HPDE6-E6E7 (cell line): Measurements from ENCODE around the gene OR52D1.

Experiments used
- DNase-seq: peaks from one replicate; pipeline ENCODE4 v3.0.0; 2011; ENCODE audit warnings: missing footprints; ENCODE audit errors: extremely low spot score

The OR52D1 gene

DNA sequence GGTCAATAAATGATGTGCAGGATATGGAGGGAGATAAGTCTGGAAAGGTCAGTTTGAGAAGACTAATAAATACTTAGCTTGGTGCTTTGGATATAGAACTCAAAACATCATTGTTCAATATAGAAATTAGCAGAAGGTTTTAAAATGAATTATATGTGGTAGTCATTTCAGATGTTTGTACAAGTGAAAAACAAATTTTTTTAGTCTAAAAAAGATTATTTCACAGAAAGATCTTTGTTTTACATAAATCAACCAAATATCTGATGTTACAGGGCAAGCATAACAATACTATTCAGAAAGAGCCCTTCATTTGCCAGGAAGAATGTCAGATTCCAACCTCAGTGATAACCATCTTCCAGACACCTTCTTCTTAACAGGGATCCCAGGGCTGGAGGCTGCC, at the start of gene OR52D1:
Gene OR52D1 (plus strand): TSS at position 301 of the 400 bp plus-strand sequence. CDS start 22 bp downstream, at position 323.
- DNase-seq: no peak

DNA sequence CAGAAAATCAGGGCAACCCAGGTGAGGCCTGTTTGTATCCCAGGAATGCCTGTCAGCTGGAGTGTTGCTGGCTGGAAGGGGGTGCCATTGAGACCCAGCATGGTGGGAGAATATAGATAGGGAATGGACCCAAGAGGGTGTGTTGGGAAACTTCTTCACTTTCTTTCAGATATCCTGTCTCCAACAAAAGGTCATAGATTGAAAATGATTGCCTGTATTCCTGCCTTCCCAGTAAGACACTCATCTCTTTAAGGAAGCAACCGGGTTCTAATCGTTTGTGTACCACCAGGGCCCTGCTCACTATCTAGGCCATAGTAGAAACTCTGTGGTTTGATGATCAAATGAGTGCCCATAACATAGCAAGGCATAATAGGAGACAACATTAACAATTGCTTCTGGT, 47.1 kb upstream of the OR52D1 start, which contains the start of gene OR51I1:
Gene OR51I1 (minus strand): TSS at position 101 of the 400 bp plus-strand sequence. CDS start 0 bp downstream, at position 101.
- no peak for DNase-seq

DNA sequence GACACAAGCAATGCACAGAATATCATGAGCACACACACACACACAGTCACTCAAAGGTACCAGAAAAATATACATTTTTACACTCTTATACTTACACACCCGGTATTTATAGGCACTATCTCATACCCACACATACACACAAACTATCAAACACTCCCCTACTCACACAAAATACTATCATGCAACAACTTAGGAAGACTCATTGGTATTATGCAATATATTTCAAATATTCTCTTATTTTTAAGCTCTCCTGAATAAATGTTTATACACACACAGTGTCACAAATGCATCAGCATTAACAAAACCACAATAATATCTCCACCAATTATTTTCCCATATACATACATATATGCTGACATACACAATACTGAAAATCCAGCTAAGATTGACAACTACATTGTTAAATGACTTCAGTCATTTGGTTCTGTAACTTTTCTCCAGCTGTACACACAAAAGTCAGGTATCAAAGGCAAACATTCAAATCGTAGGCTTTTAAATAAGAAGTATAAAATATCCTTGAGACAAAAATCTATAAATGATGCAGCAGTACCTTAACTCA, 44.6 kb upstream of the OR52D1 start:
- no peak for DNase-seq

DNA sequence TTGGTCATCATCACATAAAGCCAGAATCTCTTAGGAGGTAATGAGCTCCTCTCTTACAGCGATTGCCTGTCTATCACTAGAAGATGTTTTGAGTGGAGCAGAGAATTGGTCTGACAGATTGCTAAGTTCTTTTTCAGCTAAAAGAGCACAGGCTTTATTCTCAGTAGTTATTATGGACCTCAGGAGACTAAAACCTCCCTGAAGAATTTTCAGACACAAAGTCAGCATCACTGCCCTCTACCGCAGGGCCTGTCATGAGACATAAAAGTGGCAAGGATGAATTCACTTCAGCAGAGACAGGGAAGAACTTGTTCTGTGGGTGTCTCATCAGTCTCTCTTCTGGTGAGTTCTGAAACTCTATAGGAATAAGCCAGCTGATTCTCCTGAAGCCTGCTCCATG, 39.5 kb upstream of the OR52D1 start, which contains the start of gene OR51I2:
Gene OR51I2 (plus strand): TSS at position 301 of the 400 bp plus-strand sequence. CDS start 4,166 bp downstream, outside the sequence.
- DNase-seq: no peak

DNA sequence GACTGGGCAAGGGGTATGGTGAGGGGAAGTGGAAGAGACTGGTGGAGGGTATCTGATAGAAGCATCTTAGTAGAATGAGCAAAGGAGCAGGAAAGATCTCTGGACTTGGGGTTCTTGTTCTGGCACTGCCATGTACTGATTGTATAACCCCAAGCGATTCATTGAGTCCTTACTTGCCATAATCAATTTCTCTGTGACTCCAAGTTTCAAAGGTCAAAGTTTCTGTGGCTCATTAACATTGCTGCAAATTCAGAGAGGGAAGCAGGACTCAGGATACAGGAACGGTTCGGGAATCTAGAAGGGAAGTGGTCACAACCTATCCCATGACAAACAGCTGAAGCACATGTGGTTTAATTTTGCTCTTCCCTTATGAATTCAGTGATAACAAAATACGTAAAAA, 39.1 kb upstream of the OR52D1 start:
- DNase-seq: no peak

DNA sequence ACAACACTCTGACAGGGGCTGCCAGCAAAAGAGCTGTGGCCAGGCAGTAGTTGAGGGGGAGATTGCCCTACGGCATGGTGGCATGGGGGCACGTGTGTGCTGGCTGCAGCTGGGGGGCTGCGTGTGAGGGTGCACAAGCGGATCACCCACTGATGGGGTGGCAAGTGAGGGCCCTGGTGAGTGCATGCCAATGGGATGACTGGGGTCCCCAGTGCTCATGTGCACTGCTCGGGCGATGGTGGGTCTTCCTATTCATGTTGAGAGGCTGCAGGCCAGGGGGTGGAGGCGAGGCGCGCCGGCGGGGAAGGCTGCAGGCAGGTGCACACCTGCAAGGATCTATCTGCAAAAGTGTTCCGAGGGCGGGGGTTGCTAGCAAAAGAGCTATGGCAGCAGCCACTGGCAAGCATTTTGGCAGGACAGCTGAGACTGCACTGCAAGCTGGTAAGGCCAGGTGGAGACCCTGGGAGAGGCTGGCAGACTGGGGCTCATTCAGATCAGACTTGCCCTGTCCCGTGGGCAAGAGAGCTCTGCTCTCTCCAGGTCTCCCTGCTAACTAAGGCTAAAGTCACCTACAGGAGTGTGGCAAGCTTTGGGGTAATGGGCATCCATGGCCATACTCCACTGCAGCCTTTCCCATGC, 27.4 kb upstream of the OR52D1 start:
- DNase-seq: no peak

DNA sequence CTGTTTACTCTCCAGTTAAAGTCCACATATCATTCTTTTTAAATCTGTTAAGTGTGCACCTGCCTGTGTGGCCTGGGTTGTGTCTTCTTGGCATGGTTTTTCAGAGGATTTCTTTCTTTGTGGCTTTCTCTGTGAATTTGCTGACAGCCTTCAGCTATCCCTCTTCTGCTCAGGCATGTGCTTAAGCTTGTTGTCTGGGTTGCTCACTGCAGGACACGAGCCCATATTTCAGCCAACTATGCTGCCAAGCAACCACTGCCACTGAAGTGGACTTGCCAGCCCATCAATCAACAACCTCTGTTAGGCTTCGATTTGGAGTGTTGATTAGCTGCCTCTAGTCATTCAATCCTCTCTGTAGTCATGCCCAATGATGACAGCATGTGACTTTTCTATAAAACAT, 21.0 kb upstream of the OR52D1 start:
- no peak for DNase-seq

DNA sequence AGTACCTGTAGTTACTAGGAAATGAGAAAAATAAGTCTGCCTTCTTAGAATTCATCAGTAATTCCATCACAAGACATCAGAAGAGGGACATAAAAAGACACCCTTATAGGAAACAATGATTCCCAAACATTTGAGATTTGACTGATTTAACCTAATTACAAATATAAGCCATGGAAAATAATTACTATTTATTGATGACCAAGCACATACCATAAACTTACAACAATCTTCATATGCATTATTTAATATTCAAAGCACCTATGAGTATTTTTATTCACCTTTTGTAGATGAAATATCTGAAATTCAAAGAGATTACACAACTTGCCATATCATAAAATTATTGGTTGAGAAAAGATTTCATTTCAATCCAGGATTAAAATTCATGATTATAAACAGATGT, 14.6 kb upstream of the OR52D1 start:
- DNase-seq: no peak

DNA sequence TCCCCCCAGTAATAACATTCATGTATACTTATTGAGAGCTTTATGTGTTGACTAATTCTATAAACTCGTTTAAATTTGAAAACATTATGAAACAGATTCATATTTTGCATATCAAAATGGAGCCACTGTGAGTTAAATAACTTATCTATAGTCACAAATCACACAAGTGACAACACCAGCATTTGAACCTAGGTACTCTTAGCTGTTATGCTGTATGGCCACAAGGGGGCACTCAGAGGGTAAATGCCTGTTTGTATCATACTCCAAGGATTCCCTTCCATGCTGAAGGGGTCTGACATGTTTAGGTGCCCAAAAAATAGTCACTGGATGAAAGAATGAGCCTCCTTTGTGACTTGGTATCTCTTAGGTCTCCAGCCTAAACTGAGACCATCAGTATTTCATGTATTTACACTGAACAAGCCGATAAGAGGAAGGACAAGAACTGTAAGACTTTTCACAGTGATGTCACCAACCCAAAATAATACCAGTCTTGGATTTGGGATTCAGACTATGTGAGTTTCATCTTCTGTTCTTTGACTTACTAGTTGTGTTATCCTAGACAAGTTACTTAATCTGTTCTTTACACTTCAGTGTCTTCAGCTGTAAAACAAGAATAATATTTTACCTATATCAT, 12.2 kb upstream of the OR52D1 start:
- DNase-seq: peak; percentile 27

DNA sequence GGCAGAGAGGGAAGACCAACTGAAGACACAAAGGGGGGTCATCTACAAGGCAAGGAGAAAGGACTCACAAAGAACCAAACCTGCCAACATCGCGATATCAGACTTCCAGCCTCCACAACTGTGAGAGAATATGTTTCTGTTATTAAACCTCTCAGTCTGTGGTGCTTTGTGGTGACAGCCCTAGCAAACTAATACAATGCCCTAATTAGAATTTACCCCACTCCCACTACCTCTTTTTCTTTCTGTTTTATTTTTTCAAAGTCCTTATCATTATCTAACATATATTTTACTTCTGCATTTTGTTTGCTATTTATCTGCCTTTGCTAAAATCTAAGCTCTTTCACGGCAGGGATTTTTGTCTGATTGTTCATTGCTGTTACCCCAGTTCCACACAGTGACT, 2.5 kb upstream of the OR52D1 start:
- no peak for DNase-seq

DNA sequence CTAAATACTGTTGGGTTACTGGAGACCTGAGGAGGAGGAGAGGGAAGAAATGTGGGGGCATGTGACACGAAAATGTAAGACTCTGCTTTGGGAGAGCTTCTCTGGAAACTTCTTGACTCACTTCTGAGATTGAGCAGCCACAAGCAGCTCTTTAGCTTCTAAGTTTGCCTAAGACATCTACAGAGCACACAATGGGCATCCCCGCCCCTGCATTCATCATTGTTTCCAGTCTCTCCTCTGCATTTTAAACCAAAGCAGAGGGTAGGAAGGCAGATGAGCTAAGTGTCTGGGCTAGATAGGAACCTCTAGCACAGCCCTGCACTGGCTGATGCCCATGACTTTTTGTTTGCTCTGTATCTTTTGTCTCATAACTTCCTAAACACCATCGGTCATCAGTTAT, 2.1 kb upstream of the OR52D1 start:
- DNase-seq: no peak

DNA sequence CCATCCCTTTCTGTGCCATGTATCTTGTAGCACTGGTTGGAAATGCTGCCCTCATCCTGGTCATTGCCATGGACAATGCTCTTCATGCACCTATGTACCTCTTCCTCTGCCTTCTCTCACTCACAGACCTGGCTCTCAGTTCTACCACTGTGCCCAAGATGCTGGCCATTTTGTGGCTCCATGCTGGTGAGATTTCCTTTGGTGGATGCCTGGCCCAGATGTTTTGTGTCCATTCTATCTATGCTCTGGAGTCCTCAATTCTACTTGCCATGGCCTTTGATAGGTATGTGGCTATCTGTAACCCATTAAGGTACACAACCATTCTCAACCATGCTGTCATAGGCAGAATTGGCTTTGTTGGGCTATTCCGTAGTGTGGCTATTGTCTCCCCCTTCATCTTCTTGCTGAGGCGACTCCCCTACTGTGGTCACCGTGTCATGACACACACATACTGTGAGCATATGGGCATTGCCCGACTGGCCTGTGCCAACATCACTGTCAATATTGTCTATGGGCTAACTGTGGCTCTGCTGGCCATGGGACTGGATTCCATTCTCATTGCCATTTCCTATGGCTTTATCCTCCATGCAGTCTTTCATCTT, 414 bp downstream of the OR52D1 start:
- DNase-seq: no peak

DNA sequence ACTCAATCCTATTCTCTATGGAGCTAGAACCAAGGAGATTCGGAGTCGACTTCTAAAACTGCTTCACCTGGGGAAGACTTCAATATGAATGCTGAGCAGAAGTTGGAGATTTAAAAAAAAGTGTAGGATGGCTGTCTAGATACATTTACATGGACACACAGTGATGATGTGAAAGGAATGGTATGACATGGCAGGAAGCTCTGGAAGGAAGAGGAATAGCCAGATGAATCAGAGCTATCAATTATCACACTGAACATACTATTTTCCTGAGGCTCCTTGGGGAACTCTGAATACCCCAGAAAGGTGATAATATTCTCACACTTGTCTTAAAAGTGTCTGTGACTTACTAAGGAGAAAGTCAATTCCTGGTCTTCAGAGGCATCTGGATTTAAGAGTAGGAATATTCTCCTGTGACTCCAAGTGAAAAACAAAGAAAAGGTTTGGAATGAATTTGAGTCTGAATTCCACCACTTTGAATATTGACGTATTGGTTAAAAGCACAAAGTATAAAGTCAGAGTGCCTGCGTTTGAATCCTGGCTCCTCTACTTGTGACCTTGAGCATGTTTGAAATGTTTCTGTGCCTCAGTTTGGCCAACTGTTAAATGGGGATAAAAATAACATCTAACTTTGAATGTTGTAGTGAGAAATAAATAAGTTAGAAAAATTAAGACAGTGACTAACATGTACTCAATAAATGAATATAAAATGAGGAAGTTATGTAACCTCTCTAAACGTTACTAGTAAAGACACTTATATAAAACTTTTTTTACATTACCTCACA, 1.3 kb downstream of the OR52D1 start:
- DNase-seq: no peak

DNA sequence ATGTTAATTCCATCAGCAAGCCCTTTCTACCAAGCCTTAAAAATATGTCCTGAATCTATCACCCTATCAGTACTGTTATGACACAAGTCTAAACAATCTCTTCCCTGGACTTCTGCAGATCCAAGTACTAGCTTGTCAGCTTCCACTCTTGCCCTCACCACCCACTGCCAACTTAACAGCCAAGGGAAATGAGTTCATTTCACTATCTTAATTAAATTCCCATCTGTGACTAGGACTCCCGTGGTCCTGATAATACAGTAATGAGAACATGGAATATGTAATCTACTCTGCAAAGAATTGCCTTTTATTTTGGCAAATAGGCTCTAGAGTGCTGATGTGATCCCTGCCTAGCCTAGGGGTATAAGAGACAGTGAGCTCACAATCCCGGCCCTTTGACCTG, 11.2 kb downstream of the OR52D1 start:
- no peak for DNase-seq

DNA sequence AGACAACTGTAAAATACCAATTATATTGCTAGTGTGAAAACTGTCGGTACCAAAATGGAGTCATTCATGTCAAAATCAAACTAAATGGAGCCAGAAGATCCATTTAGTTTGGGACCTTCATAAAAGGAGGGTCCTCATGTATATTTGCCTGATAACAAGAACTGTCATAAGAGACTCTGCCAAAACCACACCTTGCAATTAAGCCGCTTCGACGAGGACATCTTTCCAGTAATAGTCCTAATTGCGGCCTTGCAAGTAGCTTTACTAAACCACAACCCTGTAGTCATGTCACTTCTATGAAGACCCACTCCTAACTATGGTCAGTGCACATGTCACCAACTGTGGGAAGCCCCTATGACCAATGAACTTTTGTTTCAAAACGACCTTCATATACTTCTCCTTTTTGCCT, 11.9 kb downstream of the OR52D1 start:
- DNase-seq: no peak

DNA sequence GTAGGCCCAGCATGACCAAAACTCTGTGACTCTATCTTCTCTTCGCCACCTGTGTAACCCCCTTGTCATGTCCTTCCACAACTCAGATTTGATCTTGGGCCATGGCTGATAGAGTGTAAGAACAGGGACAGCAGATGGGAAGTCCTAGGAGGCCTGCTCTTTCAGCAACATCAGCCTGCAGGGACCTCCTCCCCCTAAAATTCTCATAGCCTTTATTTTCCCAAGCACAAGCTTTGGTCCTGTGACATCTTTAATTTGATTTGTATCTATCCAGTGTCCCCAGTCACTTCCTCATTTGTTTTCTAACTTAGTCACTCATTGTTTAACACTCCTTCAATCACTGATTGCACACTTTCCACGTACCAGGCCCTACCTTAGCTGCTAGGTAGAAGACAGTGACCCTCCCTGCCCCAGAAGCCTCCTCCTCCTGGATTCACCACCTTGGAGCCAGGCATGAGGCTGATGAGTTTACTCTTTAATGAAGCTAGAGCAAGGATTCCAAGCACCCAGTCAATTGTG, 16.0 kb downstream of the OR52D1 start:
- no peak for DNase-seq

DNA sequence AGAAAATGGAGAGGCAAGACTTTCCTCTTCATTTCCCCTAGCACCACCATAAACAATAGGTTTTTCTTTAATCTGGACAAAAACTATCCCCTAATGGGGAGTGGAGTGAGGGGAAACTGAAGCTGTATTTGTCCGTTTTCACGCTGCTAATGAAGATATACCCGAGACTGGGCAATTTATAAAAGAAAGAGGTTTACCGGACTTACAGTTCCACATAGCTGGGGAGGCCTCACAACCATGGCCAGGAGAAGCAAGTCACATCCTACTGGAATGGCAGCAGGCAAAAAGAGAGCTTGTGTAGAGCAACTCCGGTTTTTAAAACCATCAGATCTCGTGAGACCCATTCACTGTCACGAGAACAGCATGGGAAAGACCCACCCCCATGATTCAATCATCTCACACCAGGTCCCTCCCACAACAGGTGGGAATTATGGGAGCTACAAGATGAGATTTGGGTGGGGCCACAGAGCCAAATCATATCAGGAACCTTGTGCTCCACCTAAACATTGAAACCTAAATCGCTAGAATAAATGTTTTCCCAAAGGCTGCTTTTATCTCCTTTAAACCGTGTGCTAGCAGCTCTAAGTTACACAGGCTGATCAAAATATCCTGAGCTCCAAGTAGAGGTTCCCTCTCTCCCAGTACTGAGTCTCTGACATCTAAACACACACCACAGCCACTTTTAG, 17.0 kb downstream of the OR52D1 start:
- no peak for DNase-seq

DNA sequence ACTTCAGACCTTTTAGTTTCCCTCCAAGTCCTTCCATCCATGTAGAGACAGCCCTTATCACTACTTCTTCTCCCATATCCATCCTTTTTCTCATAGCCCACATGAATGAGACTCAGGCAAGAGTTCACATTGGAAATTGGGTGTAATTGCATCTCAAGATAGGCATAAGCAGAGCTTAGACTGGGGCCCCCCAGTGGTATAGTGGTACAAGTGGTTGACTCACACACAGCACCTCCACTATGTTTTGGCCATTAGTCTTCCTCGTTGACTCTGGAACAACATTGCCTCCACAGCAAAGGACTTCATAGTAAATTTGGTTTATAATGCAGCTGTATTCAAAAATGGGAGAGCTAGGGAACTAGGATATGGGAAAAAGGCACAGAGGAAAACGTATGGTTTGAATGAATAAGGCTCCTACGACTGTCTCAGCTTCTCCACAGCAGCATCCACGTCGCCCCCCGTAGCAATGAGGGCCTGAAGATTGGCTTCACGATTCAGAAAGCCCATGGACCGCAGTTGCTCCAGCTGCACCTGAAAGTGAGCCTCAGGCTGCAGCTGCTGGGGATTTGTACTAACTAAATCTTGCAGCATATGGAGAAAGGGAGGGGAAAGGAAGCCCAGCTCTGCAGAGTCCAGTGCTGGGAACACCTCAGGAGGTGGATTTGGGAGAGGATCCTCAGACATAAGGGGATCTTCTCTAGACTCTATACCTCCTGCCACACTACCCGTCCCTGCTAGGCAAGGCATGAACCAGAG, 18.9 kb downstream of the OR52D1 start:
- no peak for DNase-seq

DNA sequence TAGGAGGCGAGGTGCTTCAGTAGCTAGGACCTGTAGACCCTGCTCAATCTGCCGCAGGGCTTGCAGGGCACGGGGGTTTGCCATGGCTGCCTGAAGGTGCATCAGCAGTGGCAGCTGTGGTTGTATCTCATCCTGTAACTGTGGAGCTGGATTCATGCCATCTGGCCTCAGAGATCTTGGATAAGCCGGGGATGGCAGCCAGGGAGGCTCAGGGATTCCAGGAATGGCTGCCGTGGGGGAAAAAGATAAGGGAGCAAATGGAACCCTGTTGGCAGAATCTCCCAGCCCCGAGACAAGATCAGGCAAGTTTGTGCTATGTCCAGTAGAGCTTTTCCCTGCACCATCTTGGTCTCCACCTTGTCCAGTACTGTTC, 19.4 kb downstream of the OR52D1 start:
- no peak for DNase-seq

DNA sequence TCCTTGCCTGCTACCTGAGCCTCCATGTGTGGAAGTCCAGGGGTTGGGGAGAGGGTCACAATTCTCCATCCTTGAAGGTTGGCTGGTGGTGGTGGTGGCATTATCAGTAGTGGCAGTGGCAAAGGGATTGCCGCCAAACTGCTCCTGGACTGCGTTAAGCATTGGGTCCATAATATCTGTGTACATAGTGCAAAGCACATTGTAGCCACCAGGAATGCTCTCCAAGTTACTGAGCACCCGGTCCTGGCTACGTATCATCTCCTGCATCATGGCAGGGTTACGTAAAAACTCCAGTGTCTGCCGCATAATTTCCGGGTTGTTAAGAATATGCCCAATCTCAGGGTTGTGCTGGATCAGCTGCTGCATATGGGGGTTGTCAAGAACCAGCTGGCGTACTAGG, 20.1 kb downstream of the OR52D1 start:
- DNase-seq: no peak
